A549 (cell line): ENCODE measurements around the gene TULP1. TPM values are rescaled to one million over a fixed set of nuclear protein-coding genes. Genes with fewer than 3 reads are reported as not detected.
A peak's percentile ranks its signal among the peaks of the same experiment; 100 is the strongest.

Source experiments
- ATAC-seq, 2 experiments: fragments of 200-7000 bp in 1 of 2; fragments of >200 bp in 1 of 2; cut with Nextera tagmentation in 1 of 2; cut with Tn5 transposase in 1 of 2; 3 replicates each; pipeline versions ENCODE4 v1.8.0 to v1.9.1; 2018 to 2020; ENCODE audit warnings: mild to moderate bottlenecking in 1 of 2, moderate library complexity in 1 of 2
- CTCF ChIA-PET: fragments of 300-600 bp; sonication (Branson Sonifier 250); formaldehyde crosslinking; extraction: SDS; loops from one replicate; lab custom pipeline; 2021; ENCODE audit warnings: antibody characterized with exemption, inconsistent platforms; lab: Yijun Ruan, JAX
- POLR2A ChIA-PET: fragments of 350-600 bp; formaldehyde crosslinking; extraction: SDS; loops from one replicate; lab custom pipeline; 2021; ENCODE audit warnings: antibody characterized with exemption, inconsistent platforms; lab: Yijun Ruan, JAX
- DNase-seq, 2 experiments: peaks; one replicate each; pipeline versions ENCODE4 v3.0.0 to v3.0.0-alpha.2; 2011 to 2016; ENCODE audit warnings: low read depth in 1 of 2, low spot score in 1 of 2
- FAIRE-seq: peaks from 2 replicates; lab custom pipeline; 2011; peaks lifted over from hg19 to GRCh38; lab: Jason Lieb, UNC
- H3K27ac ChIP-seq, 2 experiments: fragments of >200 bp; sonication (Bioruptor Twin); formaldehyde crosslinking; 3 replicates each; pipeline ENCODE4 v1.5.1; 2016 to 2017
- H3K4me1 ChIP-seq: fragments of >200 bp; sonication (Bioruptor Twin); formaldehyde crosslinking; 3 replicates; pipeline ENCODE4 v1.6.1; 2016
- H3K4me2 ChIP-seq: fragments of >200 bp; sonication (Bioruptor Twin); formaldehyde crosslinking; 3 replicates; pipeline ENCODE4 v1.6.1; 2016
- H3K4me3 ChIP-seq: fragments of >200 bp; sonication (Bioruptor Twin); formaldehyde crosslinking; 3 replicates; pipeline ENCODE4 v1.5.1; 2016
- H3K9me3 ChIP-seq: fragments of >200 bp; sonication (Bioruptor Twin); formaldehyde crosslinking; 3 replicates; pipeline ENCODE4 v1.6.1; 2016
- CBX2 ChIP-seq: fragments of 200-600 bp; sonication (generic); IDR thresholded peaks from 2 replicates; pipeline ENCODE4 v1.6.1; 2016; ENCODE audit warnings: low read depth, mild to moderate bottlenecking, borderline replicate concordance
- CHD4 ChIP-seq: fragments of 200-600 bp; sonication (generic); IDR thresholded peaks from 2 replicates; pipeline ENCODE4 v1.6.1; 2016; ENCODE audit warnings: antibody characterized with exemption, mild to moderate bottlenecking, borderline replicate concordance
- FOXS1 ChIP-seq: fragments of 250-450 bp; sonication (Bioruptor Pico); IDR thresholded peaks from 2 replicates; pipeline ENCODE4 v1.5.0; 2020; ENCODE audit warnings: mild to moderate bottlenecking, moderate library complexity
- HES2 ChIP-seq: fragments of >200 bp; sonication (Bioruptor Twin); formaldehyde crosslinking; IDR thresholded peaks from 2 replicates; pipeline ENCODE4 v1.6.1; 2016
- HMGXB4 ChIP-seq: fragments of 250-450 bp; sonication (Bioruptor Pico); IDR thresholded peaks from 2 replicates; pipeline ENCODE4 v1.5.0; 2021; ENCODE audit warnings: mild to moderate bottlenecking, moderate library complexity, borderline replicate concordance
- HOXA7 ChIP-seq: fragments of 250-450 bp; sonication (Bioruptor Pico); IDR thresholded peaks from 2 replicates; pipeline ENCODE4 v1.5.0; 2020; ENCODE audit warnings: mild to moderate bottlenecking, moderate library complexity
- HOXB5 ChIP-seq: fragments of 250-450 bp; sonication (Bioruptor Pico); IDR thresholded peaks from 2 replicates; pipeline ENCODE4 v1.5.0; 2020; ENCODE audit warnings: mild to moderate bottlenecking, moderate library complexity
- JUN ChIP-seq, 2 experiments: fragments of >200 bp; sonication (Bioruptor Twin); formaldehyde crosslinking; IDR thresholded peaks; 2 replicates in 1 of 2; 3 replicates in 1 of 2; pipeline ENCODE4 v1.6.1; 2016 to 2017
- MAZ ChIP-seq: fragments of 150-350 bp; IDR thresholded peaks from 2 replicates; pipeline ENCODE4 v1.6.1; 2014; ENCODE audit warnings: antibody characterized with exemption, low read depth, low read length, borderline replicate concordance
- MYC ChIP-seq: IDR thresholded peaks from 2 replicates; pipeline ENCODE4 v1.6.1; 2012; ENCODE audit warnings: mild to moderate bottlenecking, inconsistent platforms, low read length, improper control_type of control experiment, borderline replicate concordance
- POLR2AphosphoS2 ChIP-seq: conservative IDR thresholded peaks from 2 replicates; pipeline ENCODE4 v1.6.1; 2012; ENCODE audit warnings: low read length, improper control_type of control experiment, inconsistent platforms
- RFX5 ChIP-seq: fragments of 450-650 bp; IDR thresholded peaks from 2 replicates; pipeline ENCODE4 v1.7.1; 2014; ENCODE audit warnings: antibody characterized with exemption, mild to moderate bottlenecking, moderate library complexity
- USF2 ChIP-seq: fragments of 450-650 bp; IDR thresholded peaks from 2 replicates; pipeline ENCODE4 v1.6.1; 2014; ENCODE audit warnings: antibody characterized with exemption
- WGBS: methylation state at CpG from one replicate; pipeline ENCODE4 v1.1.6; 2017; ENCODE audit errors: missing lambda C conversion rate; 5-methylcytosine and 5-hydroxymethylcytosine counted together
- polyA plus RNA-seq, 4 experiments: library from polyadenylated mRNA; depleted of rRNA in 3 of 4; stranded (reverse); fragments of >200 nt; fragmentation: RNase III in 1 of 4; extraction: RNeasy Plus Mini Kit Qiagen cat#74134 plus additional on column Dnase treatment in 1 of 4; gene quantifications; 2 replicates in 3 of 4; 3 replicates in 1 of 4; pipeline ENCODE4 v1.2.3, GENCODE V29; 2011 to 2017
- TF ChIP-seq, protein P1 (sequence below): IDR thresholded peaks from 2 replicates; pipeline ENCODE4 v1.6.1; 2012
- TF ChIP-seq, protein P2 (sequence below): fragments of 200-600 bp; sonication (generic); IDR thresholded peaks from 2 replicates; pipeline ENCODE4 v1.6.1; 2016; ENCODE audit warnings: antibody characterized with exemption, mild to moderate bottlenecking, moderate library complexity
- TF ChIP-seq, protein P3 (sequence below): fragments of >200 bp; sonication (Bioruptor Twin); formaldehyde crosslinking; IDR thresholded peaks from 3 replicates; pipeline ENCODE4 v1.6.1; 2016
- TF ChIP-seq, protein P4 (sequence below): IDR thresholded peaks from 2 replicates; pipeline ENCODE4 v1.6.1; 2012; ENCODE audit warnings: low read depth, borderline replicate concordance

TULP1 gene
- polyA plus RNA-seq, 2 of the 4 experiments (the other 2 are of a cell fraction), result not detected

- POLR2A ChIA-PET, result no interaction called here
- H3K4me2 ChIP-seq, result no peak overlapping the region
- DNase-seq, result no peak
- no peak overlapping the region for H3K27ac ChIP-seq
- no peaks in the 10 kb centered on the region for H3K9me3 ChIP-seq
- CTCF ChIA-PET, result interaction anchor here (0.9 kb wide), 1 partner anchor 10 kb away, joined by 3 read pairs; no protein-coding TSS in a partner anchor
- no peak overlapping the region for H3K4me3 ChIP-seq
- no peak for FAIRE-seq
- 92% methylated on average over 4 of the region's 8 CpGs for WGBS
- TF ChIP-seq JUN (IDR thresholded peaks at IDR 0.05) (no peak), HOXB5 (CRISPR knock-in tag) (no peak), FOXS1 (CRISPR knock-in tag) (no peak), CHD4 (no peak), CBX2 (no peak), HMGXB4 (CRISPR knock-in tag) (no peak)
- TF ChIP-seq, protein P1, sequence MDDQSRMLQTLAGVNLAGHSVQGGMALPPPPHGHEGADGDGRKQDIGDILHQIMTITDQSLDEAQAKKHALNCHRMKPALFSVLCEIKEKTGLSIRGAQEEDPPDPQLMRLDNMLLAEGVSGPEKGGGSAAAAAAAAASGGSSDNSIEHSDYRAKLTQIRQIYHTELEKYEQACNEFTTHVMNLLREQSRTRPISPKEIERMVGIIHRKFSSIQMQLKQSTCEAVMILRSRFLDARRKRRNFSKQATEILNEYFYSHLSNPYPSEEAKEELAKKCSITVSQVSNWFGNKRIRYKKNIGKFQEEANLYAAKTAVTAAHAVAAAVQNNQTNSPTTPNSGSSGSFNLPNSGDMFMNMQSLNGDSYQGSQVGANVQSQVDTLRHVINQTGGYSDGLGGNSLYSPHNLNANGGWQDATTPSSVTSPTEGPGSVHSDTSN, result no peak
- TF ChIP-seq, protein P2, sequence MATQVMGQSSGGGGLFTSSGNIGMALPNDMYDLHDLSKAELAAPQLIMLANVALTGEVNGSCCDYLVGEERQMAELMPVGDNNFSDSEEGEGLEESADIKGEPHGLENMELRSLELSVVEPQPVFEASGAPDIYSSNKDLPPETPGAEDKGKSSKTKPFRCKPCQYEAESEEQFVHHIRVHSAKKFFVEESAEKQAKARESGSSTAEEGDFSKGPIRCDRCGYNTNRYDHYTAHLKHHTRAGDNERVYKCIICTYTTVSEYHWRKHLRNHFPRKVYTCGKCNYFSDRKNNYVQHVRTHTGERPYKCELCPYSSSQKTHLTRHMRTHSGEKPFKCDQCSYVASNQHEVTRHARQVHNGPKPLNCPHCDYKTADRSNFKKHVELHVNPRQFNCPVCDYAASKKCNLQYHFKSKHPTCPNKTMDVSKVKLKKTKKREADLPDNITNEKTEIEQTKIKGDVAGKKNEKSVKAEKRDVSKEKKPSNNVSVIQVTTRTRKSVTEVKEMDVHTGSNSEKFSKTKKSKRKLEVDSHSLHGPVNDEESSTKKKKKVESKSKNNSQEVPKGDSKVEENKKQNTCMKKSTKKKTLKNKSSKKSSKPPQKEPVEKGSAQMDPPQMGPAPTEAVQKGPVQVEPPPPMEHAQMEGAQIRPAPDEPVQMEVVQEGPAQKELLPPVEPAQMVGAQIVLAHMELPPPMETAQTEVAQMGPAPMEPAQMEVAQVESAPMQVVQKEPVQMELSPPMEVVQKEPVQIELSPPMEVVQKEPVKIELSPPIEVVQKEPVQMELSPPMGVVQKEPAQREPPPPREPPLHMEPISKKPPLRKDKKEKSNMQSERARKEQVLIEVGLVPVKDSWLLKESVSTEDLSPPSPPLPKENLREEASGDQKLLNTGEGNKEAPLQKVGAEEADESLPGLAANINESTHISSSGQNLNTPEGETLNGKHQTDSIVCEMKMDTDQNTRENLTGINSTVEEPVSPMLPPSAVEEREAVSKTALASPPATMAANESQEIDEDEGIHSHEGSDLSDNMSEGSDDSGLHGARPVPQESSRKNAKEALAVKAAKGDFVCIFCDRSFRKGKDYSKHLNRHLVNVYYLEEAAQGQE, result no peak
- TF ChIP-seq, protein P3, sequence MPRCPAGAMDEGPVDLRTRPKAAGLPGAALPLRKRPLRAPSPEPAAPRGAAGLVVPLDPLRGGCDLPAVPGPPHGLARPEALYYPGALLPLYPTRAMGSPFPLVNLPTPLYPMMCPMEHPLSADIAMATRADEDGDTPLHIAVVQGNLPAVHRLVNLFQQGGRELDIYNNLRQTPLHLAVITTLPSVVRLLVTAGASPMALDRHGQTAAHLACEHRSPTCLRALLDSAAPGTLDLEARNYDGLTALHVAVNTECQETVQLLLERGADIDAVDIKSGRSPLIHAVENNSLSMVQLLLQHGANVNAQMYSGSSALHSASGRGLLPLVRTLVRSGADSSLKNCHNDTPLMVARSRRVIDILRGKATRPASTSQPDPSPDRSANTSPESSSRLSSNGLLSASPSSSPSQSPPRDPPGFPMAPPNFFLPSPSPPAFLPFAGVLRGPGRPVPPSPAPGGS, result no peak
- ATAC-seq, result no peak
- peaks cover 7% of the 10 kb centered on the region; the same call in 2 of the 3 replicates for H3K4me1 ChIP-seq
Measured at GRCh38 chr6:35477028-35477427, 35.7 kb downstream of the TULP1 start.

DNA sequence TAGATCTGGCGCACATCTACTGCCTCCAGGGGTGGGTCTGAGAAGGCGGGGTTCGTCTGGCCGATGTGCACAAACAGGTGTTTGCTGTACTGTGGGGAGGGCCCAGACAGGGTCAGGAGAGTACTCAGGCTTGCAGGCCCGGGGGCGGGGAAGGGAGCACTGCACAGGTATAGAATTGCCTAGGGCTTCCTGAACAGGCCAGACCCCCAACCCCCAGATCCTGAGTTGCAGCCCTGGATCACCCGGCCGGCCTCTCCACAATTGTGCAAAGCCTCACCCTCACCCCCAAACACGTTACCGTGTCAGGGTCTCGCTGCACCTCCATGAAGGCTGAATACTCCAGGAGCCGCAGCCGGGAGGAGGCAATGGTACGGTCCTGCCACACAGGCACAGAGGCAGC lies 36.7 kb downstream of the TULP1 start:
- Histone ChIP-seq H3K4me3 (no peak overlapping the region), H3K4me2 (no peak overlapping the region), H3K4me1 (peaks cover 17% of the 10 kb centered on the region), H3K27ac (no peak overlapping the region), H3K9me3 (no peaks in the 10 kb centered on the region)
- peak in 1 of 2 experiments; percentile 10; a peak in 3 of 6 replicates for ATAC-seq
- no peak for DNase-seq
- FAIRE-seq, result no peak
- ChIA-PET POLR2A (no interaction called here), CTCF (no interaction called here)
- WGBS, result 83% methylated on average over 8 of the region's 14 CpGs
- TF ChIP-seq HES2 (no peak), MAZ (no peak), HOXB5 (CRISPR knock-in tag) (no peak), RFX5 (no peak), MYC (no peak), POLR2AphosphoS2 (no peak), HOXA7 (CRISPR knock-in tag) (no peak), USF2 (no peak)
- TF ChIP-seq, protein P4, sequence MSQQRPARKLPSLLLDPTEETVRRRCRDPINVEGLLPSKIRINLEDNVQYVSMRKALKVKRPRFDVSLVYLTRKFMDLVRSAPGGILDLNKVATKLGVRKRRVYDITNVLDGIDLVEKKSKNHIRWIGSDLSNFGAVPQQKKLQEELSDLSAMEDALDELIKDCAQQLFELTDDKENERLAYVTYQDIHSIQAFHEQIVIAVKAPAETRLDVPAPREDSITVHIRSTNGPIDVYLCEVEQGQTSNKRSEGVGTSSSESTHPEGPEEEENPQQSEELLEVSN, result no peak
- TF ChIP-seq, protein P3, result no peak
